ENCODE data around the gene C5orf63.
"Not testable (repeated sequence)": the region's sequence is repeated elsewhere in the genome, so short reads cannot be mapped to it uniquely, and the experiment has no call there.

The C5orf63 gene

DNA sequence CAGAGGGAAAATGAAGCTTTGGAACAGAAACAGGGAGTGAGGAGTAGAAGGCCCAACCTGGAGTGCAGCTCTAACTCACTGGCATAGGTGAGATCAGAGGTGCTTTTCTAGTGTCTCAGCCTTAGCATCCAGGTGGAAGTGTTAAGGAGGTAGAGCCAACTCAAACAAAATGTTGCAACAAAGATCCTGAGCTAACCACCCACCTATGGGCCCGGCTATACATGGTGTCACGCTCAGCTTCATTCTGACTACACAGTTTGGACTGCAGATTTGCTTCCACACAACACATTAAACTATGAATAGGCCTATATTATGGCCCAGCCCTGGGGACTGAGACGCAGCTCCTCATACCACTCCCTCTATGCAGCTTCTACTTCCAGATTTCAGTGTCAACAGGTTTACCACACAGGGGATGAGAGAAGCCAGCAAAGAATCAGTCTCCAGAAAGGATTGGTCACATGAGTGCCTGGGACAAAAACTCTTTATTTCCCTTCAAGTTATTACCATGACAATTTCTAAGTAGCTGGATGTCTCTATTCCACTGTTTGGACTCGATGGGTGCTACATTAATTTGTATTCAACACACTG, 9.0 kb downstream of the C5orf63 start:
- no peak for DNase-seq (ENCODE audit: low read depth in 1 of 2, low spot score in 1 of 2)
- no peak for TF ChIP-seq JUND (IDR thresholded peaks at IDR 0.05; ENCODE audit: low read depth)
- in situ Hi-C loops (cut with HindIII; ENCODE audit: low pct_unique_long_range_greater_than_20kb, low sequenced_read_pairs), result no loop called here

DNA sequence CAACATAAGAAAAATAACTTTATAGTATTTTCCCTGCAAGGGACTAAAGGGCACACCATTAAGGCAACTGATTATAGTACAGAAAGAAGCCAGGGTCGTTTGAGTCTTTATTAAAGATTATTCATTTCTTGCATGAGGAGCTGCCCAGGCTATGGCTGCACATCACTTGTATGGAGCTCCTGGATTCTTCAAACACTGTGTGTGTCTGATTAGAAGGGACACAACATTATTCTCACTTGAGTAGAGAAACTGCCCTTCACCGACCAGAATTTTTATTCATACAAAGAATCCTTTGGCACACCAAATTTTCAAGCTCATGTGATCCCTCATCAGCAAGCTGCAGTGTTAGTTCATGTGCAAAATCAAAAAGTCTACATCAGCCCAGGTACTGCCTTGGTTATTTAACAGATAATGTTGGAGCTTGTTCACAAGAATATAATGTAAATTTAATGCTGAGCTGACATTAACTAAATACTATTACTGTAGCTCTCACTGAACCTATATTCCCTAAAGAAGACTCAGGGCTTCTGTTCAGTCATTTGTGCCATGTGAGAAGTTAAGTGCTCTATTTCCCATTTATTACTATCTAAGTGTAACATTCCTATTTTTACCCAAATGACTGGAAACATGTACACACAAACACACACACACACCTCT, 9.9 kb downstream of the C5orf63 start:
- in situ Hi-C loops (cut with HindIII; ENCODE audit: low pct_unique_long_range_greater_than_20kb, low sequenced_read_pairs), result no loop called here
- TF ChIP-seq JUND (IDR thresholded peaks at IDR 0.05; ENCODE audit: low read depth), result no peak
- DNase-seq (ENCODE audit: low read depth in 1 of 2, low spot score in 1 of 2), result no peak

DNA sequence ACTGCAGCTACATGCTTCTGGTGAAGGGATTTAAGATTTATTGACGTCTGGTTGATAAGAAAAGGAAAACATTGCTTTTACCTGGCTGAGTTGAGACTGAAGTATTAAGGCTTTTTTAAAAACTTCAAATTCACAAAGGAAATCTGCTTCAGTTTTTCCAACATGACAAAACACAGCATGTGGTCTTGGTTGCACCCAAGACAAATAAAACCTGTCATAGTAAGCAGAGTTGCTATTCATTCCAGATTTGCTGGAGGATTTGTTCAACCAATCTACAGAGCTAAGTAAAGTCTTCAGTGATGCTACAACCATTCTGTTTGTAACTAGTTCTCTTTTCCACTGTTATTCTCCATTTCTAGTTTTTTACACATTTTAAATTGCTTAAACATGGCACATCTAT, 11.3 kb downstream of the C5orf63 start:
- in situ Hi-C loops (cut with HindIII; ENCODE audit: low pct_unique_long_range_greater_than_20kb, low sequenced_read_pairs), result no loop called here
- TF ChIP-seq JUND (IDR thresholded peaks at IDR 0.05; ENCODE audit: low read depth), result no peak
- no peak for DNase-seq (ENCODE audit: low read depth in 1 of 2, low spot score in 1 of 2)

DNA sequence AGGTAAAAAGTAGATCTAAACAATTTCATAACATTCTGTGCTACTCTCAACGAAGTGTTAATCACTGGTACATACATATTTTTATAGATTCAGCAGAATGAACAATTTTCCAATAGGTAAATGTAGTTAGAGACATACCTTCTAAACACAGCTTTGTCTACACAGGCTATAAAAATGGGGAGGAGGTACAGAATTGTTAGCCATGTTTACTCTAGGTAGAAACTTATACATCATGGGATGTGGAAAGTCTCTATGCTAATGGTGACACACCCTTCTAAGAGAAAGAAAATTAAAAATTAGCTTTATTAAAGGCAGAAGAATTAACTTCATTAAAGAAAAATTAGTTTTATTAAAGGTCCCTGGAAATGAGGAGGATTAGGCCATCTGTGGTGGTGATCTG, 11.8 kb downstream of the C5orf63 start:
- no peak for DNase-seq (ENCODE audit: low read depth in 1 of 2, low spot score in 1 of 2)
- in situ Hi-C loops (cut with HindIII; ENCODE audit: low pct_unique_long_range_greater_than_20kb, low sequenced_read_pairs), result no loop called here
- no peak for TF ChIP-seq JUND (IDR thresholded peaks at IDR 0.05; ENCODE audit: low read depth)

DNA sequence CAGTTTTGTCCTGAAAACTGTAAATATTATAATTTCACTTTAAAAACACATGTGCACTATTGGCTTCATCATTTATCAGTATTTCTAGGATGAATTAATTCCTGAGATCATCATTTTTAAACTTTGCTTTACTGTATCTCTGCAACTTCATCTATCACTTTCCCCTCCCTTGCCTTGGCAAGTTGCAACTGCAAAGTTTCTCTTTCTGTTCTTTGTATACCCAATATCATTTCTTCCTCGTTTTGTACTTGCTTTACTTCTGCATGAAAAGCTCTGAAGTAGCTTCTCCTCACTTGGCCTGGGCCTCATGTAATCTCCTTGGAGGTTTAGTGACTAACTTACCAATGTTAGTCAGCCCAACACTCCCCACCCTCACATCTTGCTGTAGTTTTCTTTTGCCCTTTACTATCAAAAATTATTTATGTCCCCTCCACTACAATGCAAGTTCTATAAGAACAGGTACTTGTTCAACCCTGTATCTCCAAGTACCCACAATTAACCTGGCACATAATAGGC, 12.8 kb downstream of the C5orf63 start:
- TF ChIP-seq JUND (IDR thresholded peaks at IDR 0.05; ENCODE audit: low read depth), result no peak
- in situ Hi-C loops (cut with HindIII; ENCODE audit: low pct_unique_long_range_greater_than_20kb, low sequenced_read_pairs), result no loop called here
- DNase-seq (ENCODE audit: low read depth in 1 of 2, low spot score in 1 of 2), result no peak

DNA sequence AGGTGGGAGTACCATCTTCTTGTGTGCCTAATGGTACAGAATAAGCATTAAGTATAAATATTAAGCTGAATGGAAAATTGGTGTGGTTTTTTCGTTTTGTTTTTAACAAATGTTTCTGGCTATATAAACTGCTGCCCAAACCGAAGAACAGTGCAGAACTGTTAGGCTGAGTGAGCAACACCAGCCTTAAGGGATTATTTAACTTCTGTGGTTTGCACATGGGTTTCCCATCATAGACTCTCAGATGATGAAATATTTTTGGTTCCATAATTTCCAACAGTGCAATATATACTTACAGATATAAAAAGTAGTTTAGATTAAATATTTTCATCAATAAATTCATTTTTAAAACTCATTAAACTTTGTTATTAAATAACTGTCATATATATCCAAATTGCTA, 16.4 kb downstream of the C5orf63 start:
- in situ Hi-C loops (cut with HindIII; ENCODE audit: low pct_unique_long_range_greater_than_20kb, low sequenced_read_pairs), result no loop called here
- no peak for TF ChIP-seq JUND (IDR thresholded peaks at IDR 0.05; ENCODE audit: low read depth)
- DNase-seq (ENCODE audit: low read depth in 1 of 2, low spot score in 1 of 2), result no peak

DNA sequence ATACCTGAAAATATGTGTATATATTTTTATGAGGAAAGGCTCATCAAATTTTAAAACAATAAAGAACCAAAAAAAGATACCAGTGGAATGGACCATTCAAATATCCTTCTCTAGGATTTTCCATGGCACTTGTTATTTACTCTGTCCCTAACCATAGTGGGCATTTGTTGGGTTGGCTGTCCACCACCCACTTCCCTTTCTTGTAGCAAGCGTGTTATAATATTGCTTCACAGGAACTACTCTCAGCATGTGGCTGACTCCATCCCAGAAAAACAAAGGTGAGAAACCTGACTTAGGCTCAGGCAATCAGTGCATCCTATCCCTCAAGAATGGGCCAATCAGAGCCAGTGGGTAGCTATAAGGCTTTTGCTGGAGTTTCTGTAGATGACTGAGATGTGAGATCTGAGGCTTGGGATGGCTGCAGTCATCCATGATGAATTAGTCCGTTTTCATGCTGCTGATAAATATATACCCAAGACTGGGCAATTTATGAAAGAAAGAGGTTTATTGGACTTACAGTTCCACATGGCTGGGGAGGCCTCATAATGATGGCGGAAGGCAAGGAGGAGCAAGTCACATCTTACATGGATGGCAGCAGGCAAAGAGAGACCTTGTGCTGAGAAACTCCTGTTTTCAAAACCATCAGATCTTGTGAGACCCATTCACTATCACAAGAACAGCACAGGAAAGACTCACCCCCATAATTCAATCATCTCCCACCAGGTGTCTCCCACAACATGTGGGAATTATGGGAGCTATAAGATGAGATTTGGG, 17.2 kb downstream of the C5orf63 start:
- in situ Hi-C loops (cut with HindIII; ENCODE audit: low pct_unique_long_range_greater_than_20kb, low sequenced_read_pairs), result no loop called here
- no peak for DNase-seq (ENCODE audit: low read depth in 1 of 2, low spot score in 1 of 2)
- TF ChIP-seq JUND (IDR thresholded peaks at IDR 0.05; ENCODE audit: low read depth), result no peak

DNA sequence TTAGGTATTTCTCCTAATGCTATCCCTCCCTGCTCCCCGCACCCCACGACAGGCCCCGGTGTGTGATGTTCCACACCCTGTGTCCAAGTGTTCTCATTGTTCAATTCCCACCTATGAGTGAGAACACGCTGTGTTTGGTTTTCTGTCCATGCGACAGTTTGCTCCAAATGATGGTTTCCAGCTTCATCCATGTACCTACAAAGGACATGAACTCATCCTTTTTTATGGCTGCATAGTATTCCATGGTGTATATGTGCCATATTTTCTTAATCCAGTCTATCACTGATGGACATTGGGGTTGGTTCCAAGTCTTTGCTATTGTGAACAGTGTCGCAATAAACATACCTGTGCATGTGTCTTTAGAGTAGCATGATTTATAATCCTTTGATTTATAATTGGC, 19.8 kb downstream of the C5orf63 start:
- in situ Hi-C loops (cut with HindIII; ENCODE audit: low pct_unique_long_range_greater_than_20kb, low sequenced_read_pairs); DNase-seq (ENCODE audit: low read depth in 1 of 2, low spot score in 1 of 2): not testable (repeated sequence)

DNA sequence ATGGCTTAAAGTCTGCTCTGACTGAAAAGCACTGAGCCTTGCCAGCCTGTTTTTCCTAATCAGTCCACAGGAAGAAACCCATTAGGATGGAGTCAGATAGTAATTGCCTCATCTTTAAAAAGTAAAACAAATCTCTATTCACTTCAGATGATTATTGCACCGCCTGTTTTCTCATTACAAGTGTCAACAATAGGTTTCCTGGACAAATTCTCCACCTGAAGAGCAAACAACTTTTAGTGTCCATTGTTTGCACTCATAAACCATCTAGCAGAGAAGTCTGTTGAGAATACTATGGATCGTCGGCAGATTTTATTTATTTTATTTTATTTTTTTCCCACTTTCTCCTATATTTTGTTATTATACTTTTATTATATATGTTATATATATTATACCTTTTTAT, 20.3 kb downstream of the C5orf63 start:
- DNase-seq (ENCODE audit: low read depth in 1 of 2, low spot score in 1 of 2), result no peak
- in situ Hi-C loops (cut with HindIII; ENCODE audit: low pct_unique_long_range_greater_than_20kb, low sequenced_read_pairs), result no loop called here
- TF ChIP-seq JUND (IDR thresholded peaks at IDR 0.05; ENCODE audit: low read depth), result no peak

DNA sequence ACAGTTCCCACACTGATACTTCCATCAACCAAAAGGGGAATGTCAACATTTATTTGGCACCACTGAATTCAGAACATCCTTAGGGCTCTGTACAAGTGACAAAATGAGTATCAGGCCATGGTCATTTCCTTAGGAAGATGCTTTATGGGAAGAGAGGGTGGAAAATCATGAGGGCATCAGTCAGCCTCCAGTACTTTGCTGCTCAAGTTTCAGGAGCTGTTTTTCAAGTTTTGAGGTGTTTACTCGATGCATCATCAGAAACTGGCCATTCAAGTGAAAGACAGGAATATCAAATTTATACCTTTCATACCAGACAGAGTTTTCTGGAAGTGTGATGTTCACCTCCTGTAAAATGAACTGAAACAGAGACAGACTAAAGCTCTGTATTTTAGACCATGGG, 21.7 kb downstream of the C5orf63 start:
- no peak for TF ChIP-seq JUND (IDR thresholded peaks at IDR 0.05; ENCODE audit: low read depth)
- DNase-seq (ENCODE audit: low read depth in 1 of 2, low spot score in 1 of 2), result peak in 1 of 2 experiments; percentile 27
- in situ Hi-C loops (cut with HindIII; ENCODE audit: low pct_unique_long_range_greater_than_20kb, low sequenced_read_pairs), result no loop called here

DNA sequence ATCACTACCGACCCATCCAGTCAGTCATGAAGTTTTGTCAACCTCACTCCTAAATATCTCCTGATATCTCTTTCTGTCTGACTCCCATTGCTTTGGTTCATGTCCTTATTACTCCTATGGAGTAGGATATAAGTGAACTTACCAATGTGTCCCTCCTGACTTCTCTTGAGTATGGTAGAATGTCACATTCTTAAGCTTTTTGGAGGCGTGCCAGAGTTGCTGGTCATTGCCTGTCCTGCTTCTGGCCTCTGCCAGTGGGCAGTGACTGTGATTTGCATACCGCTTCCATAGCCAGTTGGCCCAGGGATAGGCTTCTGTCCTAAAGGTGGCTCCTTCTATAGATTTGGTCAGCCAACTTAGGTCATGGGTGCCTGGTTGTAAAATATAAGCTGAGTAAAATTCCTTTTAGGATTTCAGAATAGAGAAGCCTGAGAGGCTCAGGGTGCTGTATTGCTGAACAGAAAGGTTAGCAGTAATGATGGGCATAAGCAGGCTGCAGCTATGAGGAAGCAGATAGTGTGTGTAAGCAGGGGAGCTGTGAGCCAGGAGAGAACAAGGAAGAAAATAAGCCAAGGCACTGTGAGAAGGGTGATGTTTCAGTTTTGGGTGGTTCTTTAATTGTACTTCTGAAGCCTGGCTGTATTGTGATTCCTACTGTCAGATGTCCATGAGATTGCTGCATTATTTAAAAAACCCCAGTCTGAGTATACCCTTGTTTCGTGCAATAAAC, 26.8 kb downstream of the C5orf63 start:
- no peak for TF ChIP-seq JUND (IDR thresholded peaks at IDR 0.05; ENCODE audit: low read depth)

DNA sequence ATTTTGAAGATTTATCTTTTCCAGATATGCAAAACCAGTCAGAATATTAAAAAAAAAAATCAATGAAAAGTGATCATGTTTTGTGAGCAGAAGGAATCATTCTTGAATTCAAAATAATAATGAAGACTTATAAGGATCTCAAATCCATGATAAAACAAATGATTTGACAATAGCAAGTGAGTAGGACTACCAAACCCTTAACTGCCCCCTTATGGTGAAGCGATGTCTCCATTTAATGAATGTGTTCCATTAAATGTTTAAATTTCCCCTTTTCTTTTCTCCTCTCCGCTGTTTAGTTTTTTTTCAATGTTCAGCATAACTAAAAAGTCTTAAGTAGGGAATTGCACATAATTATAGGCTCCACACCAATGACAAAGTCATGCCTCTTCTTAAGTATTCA, 30.7 kb downstream of the C5orf63 start:
- DNase-seq (ENCODE audit: low read depth in 1 of 2, low spot score in 1 of 2), result peak in 1 of 2 experiments; percentile 11
- no peak for TF ChIP-seq JUND (IDR thresholded peaks at IDR 0.05; ENCODE audit: low read depth)
- in situ Hi-C loops (cut with HindIII; ENCODE audit: low pct_unique_long_range_greater_than_20kb, low sequenced_read_pairs), result no loop called here

More for the DNA sequence above, 26.8 kb downstream of the C5orf63 start:
- DNase-seq (ENCODE audit: low read depth in 1 of 2, low spot score in 1 of 2), result no peak
- in situ Hi-C loops (cut with HindIII; ENCODE audit: low pct_unique_long_range_greater_than_20kb, low sequenced_read_pairs), result no loop called here

Data from T47D (cell line).